Measurements from ENCODE around the gene DYRK3. TPM values are rescaled to one million over a fixed set of nuclear protein-coding genes. Genes with fewer than 3 reads are reported as not detected.

Gene DYRK3
- total and polyA plus RNA-seq, 10 donors = 0.65 to 6.6 (median 2.8) TPM

- Histone ChIP-seq H3K4me1 (peaks cover 3 to 36% (median 19%) of the 10 kb centered on the region in 6 donors), H3K27me3 (replicated peaks in 1 of 7) (peaks cover 0 to 39% (median 0%) of the 10 kb centered on the region in 7 donors), H3K27ac (peak overlapping the region in 1 of 8 donors; percentile 9), H3K9me3 (no peaks in the 10 kb centered on the region), H3K4me3 (no peak overlapping the region), H3K36me3 (no peaks in the 10 kb centered on the region)
- no peak for DNase-seq
- intact Hi-C loops (cut with DNase I; ENCODE audit: low total_unique reads) = no loop called here
- WGBS, 5 donors = 60 to 78% (median 65%) methylated on average over 7 of the region's 7 CpGs
- TF ChIP-seq POLR2A (IDR thresholded peaks at IDR 0.05) = no peak
- TF ChIP-seq POLR2AphosphoS5 (IDR thresholded peaks at IDR 0.05) = no peak
- TF ChIP-seq CTCF (IDR thresholded peaks at IDR 0.05 in 8 of 11, conservative IDR thresholded peaks at IDR 0.05 in 3 of 11) = no peak
Observed at GRCh38 chr1:206658981-206659273, 23.6 kb downstream of the DYRK3 start.

DNA sequence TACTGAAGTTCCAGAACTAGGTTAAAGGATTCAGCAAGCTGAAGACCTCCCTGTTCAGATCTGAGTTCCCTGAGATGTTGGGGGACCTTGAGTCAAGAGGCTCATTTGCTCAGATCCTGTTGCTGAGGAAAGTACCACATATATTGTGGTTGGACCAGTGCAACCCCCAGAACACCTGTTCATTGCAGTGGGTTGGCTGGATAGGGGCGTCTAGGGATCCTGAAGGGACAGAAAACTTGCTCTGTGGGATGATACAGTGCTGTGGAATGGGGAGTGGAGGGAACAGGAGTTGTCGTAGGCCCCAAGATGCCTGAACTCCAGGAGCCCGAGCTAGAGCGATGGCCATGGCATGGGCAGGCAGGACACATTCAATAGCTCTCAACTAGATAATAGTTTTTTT, 24.8 kb downstream of the DYRK3 start:
- Histone ChIP-seq H3K36me3 (no peaks in the 10 kb centered on the region), H3K27me3 (replicated peaks in 1 of 7) (peaks cover 0 to 47% (median 0%) of the 10 kb centered on the region in 7 donors), H3K4me3 (no peak overlapping the region), H3K4me1 (peaks cover 9 to 44% (median 24%) of the 10 kb centered on the region in 6 donors), H3K9me3 (no peaks in the 10 kb centered on the region), H3K27ac (no peak overlapping the region)
- 89 to 96% (median 92%) methylated on average over 4 of the region's 4 CpGs for WGBS, 5 donors
- TF ChIP-seq POLR2AphosphoS5 (IDR thresholded peaks at IDR 0.05) (no peak), CTCF (IDR thresholded peaks at IDR 0.05 in 8 of 11, conservative IDR thresholded peaks at IDR 0.05 in 3 of 11) (no peak), POLR2A (IDR thresholded peaks at IDR 0.05) (no peak)
- DNase-seq = no peak
- intact Hi-C loops (cut with DNase I; ENCODE audit: low total_unique reads) = no loop called here

GRCh38 chr1:206661161-206661820, 26.0 kb downstream of the DYRK3 start:
- intact Hi-C loops (cut with DNase I; ENCODE audit: low total_unique reads) = no loop called here
- no peak overlapping the region for H3K27ac ChIP-seq
- TF ChIP-seq POLR2AphosphoS5 (IDR thresholded peaks at IDR 0.05) (no peak), CTCF (IDR thresholded peaks at IDR 0.05 in 8 of 11, conservative IDR thresholded peaks at IDR 0.05 in 3 of 11) (no peak), POLR2A (IDR thresholded peaks at IDR 0.05) (no peak)
- DNase-seq = no peak
- H3K4me3 ChIP-seq = no peak overlapping the region
- H3K4me1 ChIP-seq = peaks cover 9 to 53% (median 24%) of the 10 kb centered on the region in 6 donors
- no peaks in the 10 kb centered on the region for H3K9me3 ChIP-seq
- no peaks in the 10 kb centered on the region for H3K36me3 ChIP-seq
- H3K27me3 ChIP-seq (replicated peaks in 1 of 7) = peaks cover 0 to 47% (median 0%) of the 10 kb centered on the region in 7 donors
- WGBS, 5 donors = 90 to 96% (median 91%) methylated on average over 11 of the region's 11 CpGs

DNA sequence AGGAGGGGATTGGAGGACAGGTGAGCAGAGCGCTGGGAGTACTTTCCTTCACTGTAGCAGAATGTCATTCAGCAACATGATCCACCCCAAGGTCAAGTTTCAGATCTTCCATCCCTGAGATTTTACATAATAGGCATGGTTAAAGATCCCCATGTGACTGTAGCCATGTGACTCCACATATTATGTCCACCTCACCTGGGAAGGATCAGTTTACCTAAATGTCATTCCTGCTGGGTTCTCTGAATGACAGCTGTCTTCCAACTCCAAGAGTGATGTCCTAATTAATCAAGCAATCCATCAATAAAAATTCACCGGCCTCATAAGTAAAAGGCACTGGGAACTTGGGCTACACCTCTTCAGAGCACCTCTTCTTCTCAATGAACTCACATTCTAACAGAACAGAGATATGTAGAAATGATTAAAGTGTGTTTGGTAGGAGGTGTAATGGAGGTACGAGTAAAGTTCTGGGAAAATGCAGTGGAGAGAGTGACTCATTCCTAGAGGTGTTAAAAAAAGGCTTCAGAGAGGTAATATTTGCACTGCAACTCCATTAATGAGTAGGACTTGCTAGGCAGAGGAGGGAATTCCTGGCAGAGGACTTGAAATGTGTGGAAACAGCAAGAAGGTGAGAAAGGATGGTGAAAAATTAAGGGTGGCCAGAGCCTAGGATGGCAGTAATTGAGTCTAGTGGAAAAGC, 27.2 kb downstream of the DYRK3 start:
- WGBS, 5 donors = 80 to 89% (median 87%) methylated on average over 3 of the region's 3 CpGs
- Histone ChIP-seq H3K9me3 (no peaks in the 10 kb centered on the region), H3K4me1 (peaks cover 9 to 59% (median 24%) of the 10 kb centered on the region in 6 donors), H3K36me3 (no peaks in the 10 kb centered on the region), H3K27ac (no peak overlapping the region), H3K27me3 (replicated peaks in 1 of 7) (peaks cover 0 to 38% (median 0%) of the 10 kb centered on the region in 7 donors), H3K4me3 (no peak overlapping the region)
- DNase-seq = no peak
- intact Hi-C loops (cut with DNase I; ENCODE audit: low total_unique reads) = no loop called here
- no peak for TF ChIP-seq POLR2AphosphoS5 (IDR thresholded peaks at IDR 0.05)
- TF ChIP-seq POLR2A (IDR thresholded peaks at IDR 0.05) = no peak
- TF ChIP-seq CTCF (IDR thresholded peaks at IDR 0.05 in 8 of 11, conservative IDR thresholded peaks at IDR 0.05 in 3 of 11) = no peak
